Activated naive CD4-positive, alpha-beta T cell treated with anti-CD3 and anti-CD28 coated beads, Interleukin-2, amount 10 ng/mL, durations not matched to agents 7 days and 5 days (primary cell): Measurements from ENCODE around the gene AQP12A.
A peak's percentile ranks its signal among the peaks of the same experiment; 100 is the strongest.

Experiments
- CTCF ChIA-PET: fragments of 350-600 bp; sonication (Branson Sonifier 250); formaldehyde crosslinking; loops from one replicate; lab custom pipeline; 2021; ENCODE audit warnings: antibody characterized with exemption; lab: Charles Lee
- DNase-seq: peaks from one replicate; pipeline ENCODE4 v3.0.0-alpha.2; 2020
- H3K27ac Mint-ChIP-seq: one replicate; pipeline ENCODE4 v1.8.0; 2021; ENCODE audit warnings: mild to moderate bottlenecking, moderate library complexity, mixed read lengths
- H3K27me3 Mint-ChIP-seq: one replicate; pipeline ENCODE4 v1.8.0; 2021; ENCODE audit warnings: mild to moderate bottlenecking, mixed read lengths
- H3K36me3 Mint-ChIP-seq: one replicate; pipeline ENCODE4 v1.8.0; 2021; ENCODE audit warnings: mixed read lengths
- H3K4me1 Mint-ChIP-seq: one replicate; pipeline ENCODE4 v1.8.0; 2021; ENCODE audit warnings: mixed read lengths
- H3K4me3 Mint-ChIP-seq: one replicate; pipeline ENCODE4 v1.8.0; 2021; ENCODE audit warnings: mild to moderate bottlenecking, moderate library complexity, mixed read lengths
- H3K9me3 Mint-ChIP-seq: one replicate; pipeline ENCODE4 v1.8.0; 2021; ENCODE audit warnings: mixed read lengths

Gene AQP12A

GRCh38 chr2:240702640-240703011 lies 11.0 kb downstream of the AQP12A start:
- Mint-ChIP-seq H3K4me1 (peaks cover 17% of the 10 kb centered on the region), H3K27me3 (peaks cover 62% of the 10 kb centered on the region), H3K27ac (no peak overlapping the region), H3K4me3 (no peak overlapping the region), H3K36me3 (no peaks in the 10 kb centered on the region), H3K9me3 (no peaks in the 10 kb centered on the region)
- no peak for DNase-seq
- CTCF ChIA-PET = no interaction called here

GRCh38 chr2:240703417-240704341 lies 12.0 kb downstream of the AQP12A start:
- Mint-ChIP-seq H3K36me3 (no peaks in the 10 kb centered on the region), H3K27ac (no peak overlapping the region), H3K27me3 (peaks cover 72% of the 10 kb centered on the region), H3K9me3 (no peaks in the 10 kb centered on the region), H3K4me3 (no peak overlapping the region), H3K4me1 (peaks cover 17% of the 10 kb centered on the region)
- no peak for DNase-seq
- CTCF ChIA-PET = no interaction called here

- peaks cover 74% of the 10 kb centered on the region for H3K27me3 Mint-ChIP-seq
- peak overlapping the region; percentile 72 for H3K27ac Mint-ChIP-seq
- H3K9me3 Mint-ChIP-seq = no peaks in the 10 kb centered on the region
- peak overlapping the region; percentile 14 for H3K4me3 Mint-ChIP-seq
- H3K36me3 Mint-ChIP-seq = no peaks in the 10 kb centered on the region
- peaks cover 17% of the 10 kb centered on the region for H3K4me1 Mint-ChIP-seq
- CTCF ChIA-PET = interaction anchor here (0.7 kb wide), 1 partner anchor 191 kb away, joined by 3 read pairs; no protein-coding TSS in a partner anchor
- DNase-seq = peak; percentile 47
Measured at GRCh38 chr2:240704651-240705050, 13.0 kb downstream of the AQP12A start.

GRCh38 chr2:240705204-240705791 lies 13.6 kb downstream of the AQP12A start:
- Mint-ChIP-seq H3K36me3 (no peaks in the 10 kb centered on the region), H3K27me3 (peaks cover 74% of the 10 kb centered on the region), H3K27ac (no peak overlapping the region), H3K4me3 (no peak overlapping the region), H3K4me1 (peaks cover 17% of the 10 kb centered on the region), H3K9me3 (no peaks in the 10 kb centered on the region)
- peak; percentile 41 for DNase-seq
- CTCF ChIA-PET = no interaction called here

GRCh38 chr2:240707043-240707756 lies 15.5 kb downstream of the AQP12A start:
- H3K27me3 Mint-ChIP-seq = peaks cover 74% of the 10 kb centered on the region
- DNase-seq = no peak
- CTCF ChIA-PET = no interaction called here
- H3K36me3 Mint-ChIP-seq = no peaks in the 10 kb centered on the region
- H3K4me3 Mint-ChIP-seq = no peak overlapping the region
- no peaks in the 10 kb centered on the region for H3K9me3 Mint-ChIP-seq
- H3K27ac Mint-ChIP-seq = no peak overlapping the region
- H3K4me1 Mint-ChIP-seq = peaks cover 17% of the 10 kb centered on the region

- Mint-ChIP-seq H3K9me3 (no peaks in the 10 kb centered on the region), H3K4me1 (peaks cover 17% of the 10 kb centered on the region), H3K27me3 (peaks cover 68% of the 10 kb centered on the region), H3K27ac (no peak overlapping the region), H3K36me3 (no peaks in the 10 kb centered on the region), H3K4me3 (no peak overlapping the region)
- CTCF ChIA-PET = no interaction called here
- DNase-seq = no peak
Measured at GRCh38 chr2:240707821-240708220, 16.2 kb downstream of the AQP12A start.

GRCh38 chr2:240708457-240708856 lies 16.8 kb downstream of the AQP12A start:
- Mint-ChIP-seq H3K36me3 (no peaks in the 10 kb centered on the region), H3K27ac (no peak overlapping the region), H3K4me1 (peaks cover 14% of the 10 kb centered on the region), H3K4me3 (no peak overlapping the region), H3K27me3 (peaks cover 61% of the 10 kb centered on the region), H3K9me3 (no peaks in the 10 kb centered on the region)
- no peak for DNase-seq
- CTCF ChIA-PET = interaction anchor here (0.7 kb wide), 1 partner anchor 32 kb away, joined by 3 read pairs; no protein-coding TSS in a partner anchor

GRCh38 chr2:240711296-240711695 lies 19.6 kb downstream of the AQP12A start:
- Mint-ChIP-seq H3K27me3 (peaks cover 36% of the 10 kb centered on the region), H3K4me3 (no peak overlapping the region), H3K4me1 (no peaks in the 10 kb centered on the region), H3K36me3 (no peaks in the 10 kb centered on the region), H3K9me3 (no peaks in the 10 kb centered on the region), H3K27ac (no peak overlapping the region)
- CTCF ChIA-PET = no interaction called here
- no peak for DNase-seq

- no peaks in the 10 kb centered on the region for H3K9me3 Mint-ChIP-seq
- no peak for DNase-seq
- no peaks in the 10 kb centered on the region for H3K36me3 Mint-ChIP-seq
- CTCF ChIA-PET = no interaction called here
- H3K4me1 Mint-ChIP-seq = no peaks in the 10 kb centered on the region
- H3K27ac Mint-ChIP-seq = no peak overlapping the region
- H3K27me3 Mint-ChIP-seq = peaks cover 32% of the 10 kb centered on the region
- no peak overlapping the region for H3K4me3 Mint-ChIP-seq
Measured at GRCh38 chr2:240711701-240712100, 20.0 kb downstream of the AQP12A start.

GRCh38 chr2:240712121-240712520 lies 20.5 kb downstream of the AQP12A start:
- H3K9me3 Mint-ChIP-seq = no peaks in the 10 kb centered on the region
- no peaks in the 10 kb centered on the region for H3K4me1 Mint-ChIP-seq
- CTCF ChIA-PET = no interaction called here
- H3K36me3 Mint-ChIP-seq = no peaks in the 10 kb centered on the region
- H3K4me3 Mint-ChIP-seq = no peak overlapping the region
- H3K27me3 Mint-ChIP-seq = peaks cover 28% of the 10 kb centered on the region
- no peak for DNase-seq
- no peak overlapping the region for H3K27ac Mint-ChIP-seq

GRCh38 chr2:240713071-240713927 lies 21.6 kb downstream of the AQP12A start:
- Mint-ChIP-seq H3K27me3 (peaks cover 17% of the 10 kb centered on the region), H3K9me3 (no peaks in the 10 kb centered on the region), H3K4me1 (no peaks in the 10 kb centered on the region), H3K27ac (no peak overlapping the region), H3K36me3 (no peaks in the 10 kb centered on the region), H3K4me3 (no peak overlapping the region)
- no peak for DNase-seq
- CTCF ChIA-PET = no interaction called here

GRCh38 chr2:240713928-240714746 lies 22.5 kb downstream of the AQP12A start:
- H3K9me3 Mint-ChIP-seq = no peaks in the 10 kb centered on the region
- no peaks in the 10 kb centered on the region for H3K4me1 Mint-ChIP-seq
- no peak overlapping the region for H3K4me3 Mint-ChIP-seq
- no peak for DNase-seq
- peaks cover 10% of the 10 kb centered on the region for H3K27me3 Mint-ChIP-seq
- no peak overlapping the region for H3K27ac Mint-ChIP-seq
- H3K36me3 Mint-ChIP-seq = no peaks in the 10 kb centered on the region
- CTCF ChIA-PET = no interaction called here
